SW480 (cell line): ENCODE results near the gene CDT1.
"Not testable (repeated sequence)": the region's sequence is repeated elsewhere in the genome, so short reads cannot be mapped to it uniquely, and the experiment has no call there.

Experiments
- DNase-seq: peaks from one replicate; pipeline ENCODE4 v3.0.0-alpha.2; 2016; ENCODE audit warnings: low spot score

The CDT1 gene

GRCh38 chr16:88783391-88784073 is 20.1 kb upstream of the CDT1 start:
- DNase-seq = no peak

- peak; percentile 67 for DNase-seq
Measured at GRCh38 chr16:88784074-88784855, 19.3 kb upstream of the CDT1 start.

- no peak for DNase-seq
Measured at GRCh38 chr16:88784856-88785105, 18.8 kb upstream of the CDT1 start.

GRCh38 chr16:88785106-88785924 is 18.3 kb upstream of the CDT1 start, which contains the start of gene PIEZO1:
PIEZO1 (minus strand) TSS chr16:88785220; CDS start chr16:88784964, 256 bp downstream.
- no peak for DNase-seq

GRCh38 chr16:88787579-88788314 is 15.8 kb upstream of the CDT1 start:
- DNase-seq = no peak

- DNase-seq = not testable (repeated sequence)
Measured at GRCh38 chr16:88788749-88789148, 14.8 kb upstream of the CDT1 start.

GRCh38 chr16:88789594-88789993 is 14.0 kb upstream of the CDT1 start:
- no peak for DNase-seq

- peak; percentile 58 for DNase-seq
Measured at GRCh38 chr16:88790312-88791211, 13.0 kb upstream of the CDT1 start.

- DNase-seq = no peak
Measured at GRCh38 chr16:88792078-88792550, 11.5 kb upstream of the CDT1 start.

- DNase-seq = no peak
Measured at GRCh38 chr16:88792668-88793250, 10.8 kb upstream of the CDT1 start.

- DNase-seq = no peak
Measured at GRCh38 chr16:88793251-88793954, 10.2 kb upstream of the CDT1 start.

GRCh38 chr16:88796278-88796677 is 7.3 kb upstream of the CDT1 start:
- DNase-seq = no peak

GRCh38 chr16:88798073-88798472 is 5.5 kb upstream of the CDT1 start:
- DNase-seq = no peak

GRCh38 chr16:88798772-88799455 is 4.7 kb upstream of the CDT1 start:
- DNase-seq = no peak

- DNase-seq = no peak
Measured at GRCh38 chr16:88799569-88800276, 3.9 kb upstream of the CDT1 start.

- no peak for DNase-seq
Measured at GRCh38 chr16:88800277-88800592, 3.4 kb upstream of the CDT1 start.

- DNase-seq = no peak
Measured at GRCh38 chr16:88804173-88804551, 573 bp downstream of the CDT1 start.

- peak; percentile 54 for DNase-seq
Measured at GRCh38 chr16:88804552-88805339, 1.2 kb downstream of the CDT1 start.
